Mesodermal cell (in vitro differentiated cells): ENCODE results near the gene GDAP2. TPM values are rescaled to one million over a fixed set of nuclear protein-coding genes. Genes with fewer than 3 reads are reported as not detected.
A peak's percentile ranks its signal among the peaks of the same experiment; 100 is the strongest.

ENCODE experiments used
- H3K27ac ChIP-seq: 2 replicates; pipeline ENCODE4 v1.7.0; 2013; ENCODE audit warnings: mild to moderate bottlenecking, low read depth, low read length, moderate library complexity; ENCODE audit not compliant: severe bottlenecking
- H3K36me3 ChIP-seq: 2 replicates; pipeline ENCODE4 v1.7.1; 2013; ENCODE audit warnings: mild to moderate bottlenecking, low read length, moderate library complexity; ENCODE audit not compliant: control insufficient read depth, insufficient read depth
- H3K4me1 ChIP-seq: one replicate; pipeline ENCODE4 v1.7.1; 2013; ENCODE audit warnings: mild to moderate bottlenecking, low read length; ENCODE audit not compliant: insufficient read depth, control insufficient read depth, poor library complexity, severe bottlenecking
- H3K4me3 ChIP-seq: 2 replicates; pipeline ENCODE4 v1.7.0; 2013; ENCODE audit warnings: low read length, control low read depth, mild to moderate bottlenecking; ENCODE audit not compliant: insufficient read depth, poor library complexity, severe bottlenecking; ENCODE audit errors: extremely low read depth
- H3K9me3 ChIP-seq: 2 replicates; pipeline ENCODE4 v1.7.1; 2013; ENCODE audit warnings: mild to moderate bottlenecking, low read length, moderate library complexity; ENCODE audit not compliant: control insufficient read depth
- WGBS, 2 experiments: methylation state at CpG; one replicate each; pipeline ENCODE4 v1.1.5; 2013; ENCODE audit warnings: missing lambda C conversion rate in 2 of 2; ENCODE audit not compliant: insufficient coverage in 2 of 2; 5-methylcytosine and 5-hydroxymethylcytosine counted together
- polyA plus RNA-seq, 2 experiments: library from polyadenylated mRNA; stranded (reverse); fragments of 50-300 nt; gene quantifications; one replicate each; pipeline ENCODE4 v1.2.3, GENCODE V29; 2013

The GDAP2 gene, protein sequence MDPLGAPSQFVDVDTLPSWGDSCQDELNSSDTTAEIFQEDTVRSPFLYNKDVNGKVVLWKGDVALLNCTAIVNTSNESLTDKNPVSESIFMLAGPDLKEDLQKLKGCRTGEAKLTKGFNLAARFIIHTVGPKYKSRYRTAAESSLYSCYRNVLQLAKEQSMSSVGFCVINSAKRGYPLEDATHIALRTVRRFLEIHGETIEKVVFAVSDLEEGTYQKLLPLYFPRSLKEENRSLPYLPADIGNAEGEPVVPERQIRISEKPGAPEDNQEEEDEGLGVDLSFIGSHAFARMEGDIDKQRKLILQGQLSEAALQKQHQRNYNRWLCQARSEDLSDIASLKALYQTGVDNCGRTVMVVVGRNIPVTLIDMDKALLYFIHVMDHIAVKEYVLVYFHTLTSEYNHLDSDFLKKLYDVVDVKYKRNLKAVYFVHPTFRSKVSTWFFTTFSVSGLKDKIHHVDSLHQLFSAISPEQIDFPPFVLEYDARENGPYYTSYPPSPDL
- polyA plus RNA-seq (2013, experiment 1 of 2) = 22.2 TPM
- 18.8 TPM for polyA plus RNA-seq (2013, experiment 2 of 2)

GRCh38 chr1:117929343-117930172 is at the start of gene GDAP2, which contains the start of gene WDR3:
TSS of gene GDAP2 (minus strand) at chr1:117929621. CDS start at chr1:117920357, 9,264 bp downstream.
TSS of gene WDR3 (plus strand) at chr1:117929739. CDS start at chr1:117933320, 3,581 bp downstream.
- no peaks in the 10 kb centered on the region for H3K9me3 ChIP-seq
- H3K4me1 ChIP-seq = peaks cover 7% of the 10 kb centered on the region
- H3K36me3 ChIP-seq = peaks cover 19% of the 10 kb centered on the region
- peak within 1 kb of the TSS; percentile 79 for H3K27ac ChIP-seq
- peak within 1 kb of the TSS; percentile 93 for H3K4me3 ChIP-seq
- WGBS, 2 experiments = 0% methylated on average over 51 to 52 of the region's 64 CpGs

- Histone ChIP-seq H3K9me3 (no peaks in the 10 kb centered on the region), H3K4me3 (no peak overlapping the region), H3K36me3 (no peaks in the 10 kb centered on the region), H3K4me1 (no peaks in the 10 kb centered on the region), H3K27ac (no peak overlapping the region)
- 92 to 93% methylated on average over 2 to 3 of the region's 3 CpGs for WGBS, 2 experiments
These were observed 47.0 kb upstream of the GDAP2 start for GRCh38 chr1:117976381-117976780.

DNA sequence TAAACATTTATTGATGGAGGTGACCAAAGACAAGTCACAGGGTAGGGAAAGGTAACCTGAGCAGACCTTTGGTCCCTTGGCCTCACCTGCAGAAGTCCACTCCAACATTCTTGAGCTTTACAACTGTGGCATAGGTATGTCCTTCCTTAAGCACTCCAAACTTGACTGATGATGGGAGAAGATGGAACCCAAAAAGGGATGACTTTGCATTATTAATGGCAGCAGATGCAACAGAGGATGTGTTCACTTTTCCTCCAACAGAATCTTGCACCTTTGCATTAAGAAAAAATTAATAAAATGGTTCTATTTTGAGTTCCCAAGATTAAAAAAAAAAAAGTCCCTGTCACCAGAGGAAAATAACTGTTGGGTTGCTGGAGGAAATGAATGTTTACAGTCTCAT is 42.4 kb upstream of the GDAP2 start:
- H3K4me1 ChIP-seq = no peaks in the 10 kb centered on the region
- no peaks in the 10 kb centered on the region for H3K36me3 ChIP-seq
- H3K27ac ChIP-seq = no peak overlapping the region

DNA sequence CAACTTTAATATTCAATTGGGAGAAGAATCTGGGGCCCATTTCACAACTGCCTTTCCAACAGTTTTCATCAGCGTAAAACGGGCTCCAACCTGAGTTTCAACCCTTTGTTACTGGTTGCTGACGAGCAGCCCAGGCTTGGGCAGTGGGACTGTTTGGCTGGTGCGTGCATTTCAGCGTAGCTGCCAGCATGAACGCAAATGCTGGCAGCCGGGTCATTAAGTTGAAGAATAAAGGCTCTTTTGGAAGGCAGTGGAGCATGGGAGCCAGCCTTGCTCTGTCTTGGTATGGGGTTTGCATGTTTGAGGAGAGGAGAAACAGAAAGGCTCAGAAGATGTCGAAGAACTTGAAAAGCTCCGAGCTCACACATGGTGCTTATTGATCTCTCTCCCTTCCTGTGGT is 40.8 kb upstream of the GDAP2 start:
- WGBS, 2 experiments = 79 to 97% methylated on average over 7 to 9 of the region's 9 CpGs
- Histone ChIP-seq H3K4me3 (no peak overlapping the region), H3K4me1 (no peaks in the 10 kb centered on the region), H3K9me3 (no peaks in the 10 kb centered on the region), H3K36me3 (no peaks in the 10 kb centered on the region), H3K27ac (no peak overlapping the region)

More for the DNA sequence above, 42.4 kb upstream of the GDAP2 start:
- Histone ChIP-seq H3K4me3 (no peak overlapping the region), H3K9me3 (no peaks in the 10 kb centered on the region)

DNA sequence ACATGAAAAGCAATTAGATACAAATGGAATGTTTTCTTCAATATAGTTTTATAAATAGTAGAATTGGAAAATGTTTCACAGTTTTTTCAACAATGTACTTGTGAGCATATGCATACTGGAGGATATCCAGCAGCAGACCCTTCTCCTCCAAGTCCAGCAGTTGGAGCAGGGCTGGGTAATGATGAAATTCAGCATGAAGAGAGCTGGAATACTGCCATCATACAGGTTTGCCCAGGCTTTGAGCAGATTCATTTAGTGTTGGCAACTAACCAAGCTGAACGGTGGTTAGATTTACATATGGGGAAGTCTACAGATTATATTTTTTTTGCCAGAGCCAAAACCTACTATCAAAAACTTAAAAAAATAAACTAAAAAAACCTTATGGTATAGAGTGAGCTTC is 38.5 kb upstream of the GDAP2 start:
- no CpG with 5 or more reads among the region's 1 CpG for WGBS, 2 experiments
- H3K27ac ChIP-seq = no peak overlapping the region

DNA sequence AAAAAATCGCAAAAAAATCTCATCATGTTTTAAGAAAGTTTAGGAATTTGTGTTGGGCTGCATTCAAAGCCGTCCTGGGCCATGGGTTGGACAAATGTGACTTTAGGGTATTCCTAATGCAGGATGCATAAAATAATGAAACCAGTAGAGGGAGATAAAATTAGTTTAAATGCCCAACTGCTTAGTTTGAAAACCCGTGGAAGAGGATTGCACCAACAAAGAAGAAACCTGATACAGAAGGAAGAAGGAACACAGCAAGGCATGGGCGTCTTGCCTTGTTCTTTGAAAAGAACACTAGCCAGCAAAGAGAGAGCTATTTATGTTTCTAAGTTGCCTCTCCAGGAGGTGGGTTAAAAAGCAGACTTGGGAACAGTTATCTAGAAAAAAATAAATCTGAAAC is 38.1 kb upstream of the GDAP2 start:
- WGBS, 2 experiments = 60 to 76% methylated on average over 3 of the region's 4 CpGs
- no peak overlapping the region for H3K27ac ChIP-seq

More for the DNA sequence above, 38.5 kb upstream of the GDAP2 start:
- no peaks in the 10 kb centered on the region for H3K9me3 ChIP-seq
- no peaks in the 10 kb centered on the region for H3K4me1 ChIP-seq
- H3K36me3 ChIP-seq = peaks cover 2% of the 10 kb centered on the region
- no peak overlapping the region for H3K4me3 ChIP-seq

DNA sequence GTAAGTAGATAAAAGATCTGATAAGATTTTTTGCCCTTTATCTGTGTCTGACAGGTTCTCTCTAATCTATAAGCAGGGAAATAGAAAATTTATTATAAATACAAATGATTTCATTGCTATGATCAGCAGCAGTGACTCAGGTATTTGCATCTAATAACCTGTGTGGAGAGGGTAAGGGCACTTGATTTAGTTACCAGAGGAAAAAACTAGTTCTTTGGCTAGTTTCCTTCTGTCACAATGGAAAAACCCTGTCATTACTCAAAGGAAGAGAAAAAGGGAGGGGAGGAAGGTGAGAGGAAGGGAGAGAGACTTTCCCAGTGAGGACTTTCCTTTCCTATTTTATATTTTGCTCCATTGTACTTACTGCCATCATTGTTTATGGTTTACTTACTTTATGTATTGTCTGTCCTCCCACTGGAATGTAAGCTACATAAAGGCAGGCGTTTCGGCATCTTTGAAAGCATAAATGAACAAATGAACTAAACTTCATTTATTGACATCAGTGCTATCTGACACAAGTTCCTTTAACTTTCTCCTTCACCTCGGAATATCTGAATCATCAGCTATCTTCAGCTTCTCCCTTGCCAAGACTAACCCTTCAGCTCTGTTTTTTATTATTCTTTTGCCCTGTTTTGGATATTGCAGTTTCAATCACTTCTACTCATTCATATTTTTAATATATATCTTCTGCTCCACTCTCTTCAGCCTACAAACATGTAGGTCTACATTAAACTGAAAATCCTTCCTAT is 35.0 kb upstream of the GDAP2 start:
- no peaks in the 10 kb centered on the region for H3K9me3 ChIP-seq
- H3K27ac ChIP-seq = peak overlapping the region; percentile 24
- 82 to 97% methylated on average over 2 to 3 of the region's 3 CpGs for WGBS, 2 experiments
- no peak overlapping the region for H3K4me3 ChIP-seq
- H3K4me1 ChIP-seq = no peaks in the 10 kb centered on the region
- H3K36me3 ChIP-seq = peaks cover 28% of the 10 kb centered on the region

More for the DNA sequence above, 38.1 kb upstream of the GDAP2 start:
- peaks cover 4% of the 10 kb centered on the region for H3K36me3 ChIP-seq
- no peaks in the 10 kb centered on the region for H3K4me1 ChIP-seq
- no peak overlapping the region for H3K4me3 ChIP-seq
- no peaks in the 10 kb centered on the region for H3K9me3 ChIP-seq

DNA sequence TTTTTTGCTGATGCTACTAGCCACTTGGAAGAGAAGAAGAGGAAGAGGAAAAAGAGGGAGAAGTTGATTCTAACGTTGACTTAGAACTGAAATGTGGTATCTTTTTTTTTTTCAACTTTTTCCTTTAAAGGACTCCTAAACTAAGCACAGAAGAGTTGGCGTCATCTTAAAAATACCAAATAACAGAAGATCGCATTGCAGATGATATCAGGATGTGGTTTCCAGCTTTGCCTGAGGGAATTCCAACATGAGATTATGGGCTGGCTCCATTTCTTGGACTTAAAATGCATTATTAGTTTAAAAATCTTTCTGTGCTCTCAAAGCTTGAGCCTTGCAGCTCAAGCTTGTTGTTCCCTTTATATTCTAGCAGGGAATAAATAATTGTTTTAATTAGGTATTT is 29.9 kb upstream of the GDAP2 start:
- Histone ChIP-seq H3K9me3 (no peaks in the 10 kb centered on the region), H3K36me3 (peaks cover 66% of the 10 kb centered on the region), H3K4me3 (no peak overlapping the region), H3K4me1 (no peaks in the 10 kb centered on the region), H3K27ac (no peak overlapping the region)
- 79% methylated on average over 2 of the region's 3 CpGs; no CpG with 5 or more reads in 1 of the 2 experiments for WGBS, 2 experiments

- Histone ChIP-seq H3K4me3 (no peak overlapping the region), H3K4me1 (no peaks in the 10 kb centered on the region), H3K27ac (no peak overlapping the region), H3K36me3 (peaks cover 73% of the 10 kb centered on the region), H3K9me3 (no peaks in the 10 kb centered on the region)
- 83 to 100% methylated on average over 1 of the region's 1 CpG for WGBS, 2 experiments
These were observed 23.0 kb upstream of the GDAP2 start for GRCh38 chr1:117952386-117952785.

DNA sequence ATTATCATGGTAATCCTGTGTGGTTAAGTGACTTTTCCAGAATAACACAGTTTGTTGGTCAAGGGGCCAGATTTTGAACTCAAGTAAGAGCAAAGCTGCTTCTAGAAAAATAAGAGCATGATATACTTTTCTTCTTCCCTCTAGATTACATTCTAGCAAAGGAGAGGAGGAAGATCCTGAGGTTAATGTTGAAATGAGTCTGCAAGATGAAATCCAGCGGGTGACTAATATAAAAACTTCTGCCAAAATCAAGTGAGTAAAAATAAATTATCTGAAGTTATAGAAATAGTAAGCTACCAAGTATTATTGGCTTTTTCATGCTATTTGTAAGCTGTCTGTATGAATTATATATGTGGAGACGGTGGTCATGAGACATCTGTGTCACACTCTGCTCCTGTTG is 12.9 kb upstream of the GDAP2 start:
- Histone ChIP-seq H3K4me1 (no peaks in the 10 kb centered on the region), H3K4me3 (no peak overlapping the region), H3K9me3 (no peaks in the 10 kb centered on the region), H3K27ac (no peak overlapping the region), H3K36me3 (peaks cover 88% of the 10 kb centered on the region)
- WGBS, 2 experiments = 100% methylated on average over 1 of the region's 2 CpGs; no CpG with 5 or more reads in 1 of the 2 experiments
